Hepatocyte (in vitro differentiated cells): ENCODE measurements around the gene CEP89. TPM values are rescaled to one million over a fixed set of nuclear protein-coding genes. Genes with fewer than 3 reads are reported as not detected.

Experiments
- DNase-seq: peaks from one replicate; pipeline ENCODE4 v3.0.0-alpha.2; 2016; ENCODE audit warnings: low spot score
- H2AFZ ChIP-seq: fragments of 200-600 bp; sonication (generic); 2 replicates; pipeline ENCODE4 v1.6.0; 2016; ENCODE audit warnings: antibody characterized with exemption, mild to moderate bottlenecking
- H3K27ac ChIP-seq: fragments of 200-600 bp; sonication (generic); 2 replicates; pipeline ENCODE4 v1.5.1; 2016; ENCODE audit warnings: mild to moderate bottlenecking
- H3K27me3 ChIP-seq: fragments of 200-600 bp; sonication (generic); 2 replicates; pipeline ENCODE4 v1.6.1; 2016
- H3K36me3 ChIP-seq: fragments of 200-600 bp; sonication (generic); replicated peaks from 2 replicates; pipeline ENCODE4 v1.5.1; 2016; ENCODE audit warnings: low read depth; ENCODE audit not compliant: insufficient read depth
- H3K4me1 ChIP-seq: fragments of 200-600 bp; sonication (generic); 2 replicates; pipeline ENCODE4 v1.5.1; 2016; ENCODE audit warnings: mild to moderate bottlenecking, moderate library complexity; ENCODE audit not compliant: insufficient read depth
- H3K4me2 ChIP-seq: fragments of 200-600 bp; sonication (generic); 2 replicates; pipeline ENCODE4 v1.6.0; 2016
- H3K4me3 ChIP-seq: fragments of 200-600 bp; sonication (generic); 2 replicates; pipeline ENCODE4 v1.5.1; 2016; ENCODE audit warnings: mild to moderate bottlenecking
- H3K79me2 ChIP-seq: fragments of 200-600 bp; sonication (generic); 2 replicates; pipeline ENCODE4 v1.6.0; 2017; ENCODE audit warnings: mild to moderate bottlenecking
- H3K9me2 ChIP-seq: fragments of 200-600 bp; sonication (generic); replicated peaks from 2 replicates; pipeline ENCODE4 v1.6.0; 2017; ENCODE audit warnings: mild to moderate bottlenecking; ENCODE audit not compliant: insufficient read depth
- H3K9me3 ChIP-seq: fragments of 200-600 bp; sonication (generic); 2 replicates; pipeline ENCODE4 v1.5.1; 2016; ENCODE audit warnings: low read depth, mild to moderate bottlenecking
- H4K20me1 ChIP-seq: fragments of 200-600 bp; sonication (generic); 2 replicates; pipeline ENCODE4 v1.6.0; 2016; ENCODE audit warnings: mild to moderate bottlenecking; ENCODE audit not compliant: insufficient read depth, poor library complexity, severe bottlenecking
- EZH2 ChIP-seq: fragments of 200-600 bp; sonication (generic); IDR thresholded peaks from 2 replicates; pipeline ENCODE4 v1.6.1; 2016; ENCODE audit warnings: antibody characterized with exemption, mild to moderate bottlenecking, borderline replicate concordance
- EZH2phosphoT487 ChIP-seq: fragments of 200-600 bp; sonication (generic); IDR thresholded peaks from one replicate; pipeline ENCODE4 v1.6.1; 2018; ENCODE audit warnings: antibody characterized with exemption, mild to moderate bottlenecking, low read depth, moderate library complexity; ENCODE audit not compliant: unreplicated experiment, severe bottlenecking
- whole genome bisulfite sequencing: methylation state at CpG from one replicate; pipeline ENCODE4 v1.1.6; 2016; ENCODE audit warnings: low lambda C conversion rate; ENCODE audit errors: missing lambda C conversion rate; 5-methylcytosine and 5-hydroxymethylcytosine counted together
- polyA plus RNA-seq: library from polyadenylated mRNA; unstranded; fragments of >200 nt; fragmentation: Nextera tagmentation; extraction: Ambion mirVana; gene quantifications from 2 replicates; pipeline ENCODE4 v1.2.1, GENCODE V29; 2016
- small RNA-seq: library from RNA; depleted of rRNA; stranded (forward); fragments of <200 nt; gene quantifications from one replicate; pipeline ENCODE3, GENCODE V24; 2014
- total RNA-seq: library from RNA; depleted of rRNA; stranded (reverse); fragments of >200 nt; gene quantifications from 2 replicates; pipeline ENCODE4 v1.2.3, GENCODE V29; 2014
- TF ChIP-seq, protein P1 (sequence below): fragments of 200-600 bp; sonication (generic); IDR thresholded peaks from 2 replicates; pipeline ENCODE4 v1.5.1; 2016; ENCODE audit warnings: antibody characterized with exemption, mild to moderate bottlenecking; ENCODE audit not compliant: poor library complexity

Gene CEP89
- total and polyA plus RNA-seq, 2 experiments from 2014 or later: 12.1 to 16.4 TPM

DNA sequence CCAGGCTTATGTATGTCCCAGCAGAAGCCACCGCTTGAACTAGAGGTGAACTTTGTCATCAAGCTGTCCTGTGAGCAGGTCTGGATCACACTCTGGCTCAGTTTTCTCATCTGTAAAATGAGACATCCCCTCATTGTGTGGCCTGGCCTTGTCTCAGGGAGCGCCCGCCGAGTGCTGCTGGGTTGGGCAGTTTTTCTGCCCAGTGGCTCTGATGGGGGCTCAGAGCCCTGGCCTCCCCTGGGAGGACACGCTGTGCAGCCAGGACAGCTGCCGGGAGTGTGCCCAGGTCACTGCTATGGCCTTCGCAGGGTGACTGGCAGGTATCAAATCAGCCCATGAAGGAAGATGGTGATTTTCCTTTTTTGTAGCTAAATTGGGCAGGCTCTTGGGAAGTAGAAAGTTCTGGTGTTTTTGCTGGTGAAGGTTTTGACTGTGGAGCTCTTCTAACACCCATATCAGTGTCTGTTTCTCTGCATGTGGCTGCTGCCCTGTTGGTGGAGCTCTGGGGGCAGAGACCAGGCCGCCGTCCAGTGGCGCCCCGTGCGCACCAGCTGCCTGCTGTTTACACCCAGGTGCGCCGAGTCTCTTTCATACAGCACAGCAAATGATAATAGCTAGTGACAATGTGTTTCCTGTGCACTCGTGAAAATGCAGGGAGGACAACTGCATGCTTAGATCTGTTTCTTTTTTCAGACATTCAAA lies 143.0 kb downstream of the CEP89 start:
- no peak overlapping the region for H3K27ac ChIP-seq
- WGBS: 94% methylated on average over 15 of the region's 15 CpGs
- no peaks in the 10 kb centered on the region for H3K4me1 ChIP-seq
- H3K36me3 ChIP-seq: no peaks in the 10 kb centered on the region
- H3K79me2 ChIP-seq: no peaks in the 10 kb centered on the region
- no peaks in the 10 kb centered on the region for H3K27me3 ChIP-seq
- H3K9me2 ChIP-seq: no peaks in the 10 kb centered on the region
- H3K9me3 ChIP-seq: no peaks in the 10 kb centered on the region
- no peak for DNase-seq
- no peak overlapping the region for H2AFZ ChIP-seq
- H4K20me1 ChIP-seq: no peaks in the 10 kb centered on the region
- no peak overlapping the region for H3K4me3 ChIP-seq
- H3K4me2 ChIP-seq: no peak overlapping the region
- TF ChIP-seq EZH2 (no peak), EZH2phosphoT487 (no peak)
- TF ChIP-seq, protein P1, sequence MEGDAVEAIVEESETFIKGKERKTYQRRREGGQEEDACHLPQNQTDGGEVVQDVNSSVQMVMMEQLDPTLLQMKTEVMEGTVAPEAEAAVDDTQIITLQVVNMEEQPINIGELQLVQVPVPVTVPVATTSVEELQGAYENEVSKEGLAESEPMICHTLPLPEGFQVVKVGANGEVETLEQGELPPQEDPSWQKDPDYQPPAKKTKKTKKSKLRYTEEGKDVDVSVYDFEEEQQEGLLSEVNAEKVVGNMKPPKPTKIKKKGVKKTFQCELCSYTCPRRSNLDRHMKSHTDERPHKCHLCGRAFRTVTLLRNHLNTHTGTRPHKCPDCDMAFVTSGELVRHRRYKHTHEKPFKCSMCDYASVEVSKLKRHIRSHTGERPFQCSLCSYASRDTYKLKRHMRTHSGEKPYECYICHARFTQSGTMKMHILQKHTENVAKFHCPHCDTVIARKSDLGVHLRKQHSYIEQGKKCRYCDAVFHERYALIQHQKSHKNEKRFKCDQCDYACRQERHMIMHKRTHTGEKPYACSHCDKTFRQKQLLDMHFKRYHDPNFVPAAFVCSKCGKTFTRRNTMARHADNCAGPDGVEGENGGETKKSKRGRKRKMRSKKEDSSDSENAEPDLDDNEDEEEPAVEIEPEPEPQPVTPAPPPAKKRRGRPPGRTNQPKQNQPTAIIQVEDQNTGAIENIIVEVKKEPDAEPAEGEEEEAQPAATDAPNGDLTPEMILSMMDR: no peak

DNA sequence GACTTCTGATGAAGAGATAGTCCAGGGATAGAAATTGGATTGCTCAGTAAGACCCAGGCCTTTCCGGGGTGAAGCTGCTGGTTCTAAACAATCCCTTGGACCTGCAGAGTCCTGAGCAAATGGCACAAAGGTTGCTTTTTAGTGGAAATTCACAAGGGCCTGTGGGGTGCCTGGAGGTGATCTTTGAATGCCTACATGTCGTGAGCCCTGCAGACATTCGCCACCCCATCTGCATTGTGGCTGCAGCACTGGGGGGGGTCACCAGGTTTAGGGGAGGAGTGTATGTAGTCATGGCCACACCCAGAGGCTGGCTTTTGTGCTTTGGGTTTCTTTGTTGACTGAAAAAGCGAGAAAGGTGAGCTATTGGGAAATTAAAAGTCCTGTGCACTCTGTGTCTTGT lies 143.6 kb downstream of the CEP89 start:
- no peaks in the 10 kb centered on the region for H3K9me3 ChIP-seq
- no peak for DNase-seq
- H3K4me1 ChIP-seq: no peaks in the 10 kb centered on the region
- no peak overlapping the region for H3K4me3 ChIP-seq
- H3K27ac ChIP-seq: no peak overlapping the region
- no peak overlapping the region for H3K4me2 ChIP-seq
- H4K20me1 ChIP-seq: no peaks in the 10 kb centered on the region
- TF ChIP-seq, protein P1: no peak
- TF ChIP-seq EZH2phosphoT487 (no peak), EZH2 (no peak)
- no peaks in the 10 kb centered on the region for H3K9me2 ChIP-seq
- WGBS: 88% methylated on average over 4 of the region's 4 CpGs
- H2AFZ ChIP-seq: no peak overlapping the region
- H3K36me3 ChIP-seq: no peaks in the 10 kb centered on the region
- H3K79me2 ChIP-seq: no peaks in the 10 kb centered on the region
- no peaks in the 10 kb centered on the region for H3K27me3 ChIP-seq

Small RNAs within 50 kb of the gene (small RNA-seq; reads per million reads assigned to genes)
- not detected for gene RN7SKP22

Other genes starting within 250 kb of the CEP89 start
- 9.6 and 11.9 TPM in 2 replicates for gene SLC7A9, start 102.2 kb downstream of the CEP89 start, total RNA-seq
- gene SLC7A9, start 102.2 kb downstream of the CEP89 start, polyA plus RNA-seq: 6.1 and 7.6 TPM in 2 replicates
- 1.5 and 3.5 TPM in 2 replicates for gene FAAP24, start 284 bp upstream of the CEP89 start, total RNA-seq
- 3.6 and 4.5 TPM in 2 replicates for gene FAAP24, start 284 bp upstream of the CEP89 start, polyA plus RNA-seq
- gene RHPN2, start 92.9 kb upstream of the CEP89 start, total RNA-seq: 67.6 and 67.9 TPM in 2 replicates
- gene RHPN2, start 92.9 kb upstream of the CEP89 start, polyA plus RNA-seq: 44.3 and 54.2 TPM in 2 replicates
- gene GPATCH1, start 109.2 kb upstream of the CEP89 start, total RNA-seq: 6.7 and 14.5 TPM in 2 replicates
- gene GPATCH1, start 109.2 kb upstream of the CEP89 start, polyA plus RNA-seq: 6.8 and 9.7 TPM in 2 replicates
- not detected in 2 replicates for gene WDR88, start 160.2 kb upstream of the CEP89 start, total RNA-seq
- gene WDR88, start 160.2 kb upstream of the CEP89 start, polyA plus RNA-seq: 0.11 and 0.61 TPM in 2 replicates
- gene LRP3, start 222.4 kb upstream of the CEP89 start, total RNA-seq: 35.1 and 37.4 TPM in 2 replicates
- gene LRP3, start 222.4 kb upstream of the CEP89 start, polyA plus RNA-seq: 35.5 and 44.0 TPM in 2 replicates